ENCODE measurements around the gene GATA1.
"Not testable (repeated sequence)": the region's sequence is repeated elsewhere in the genome, so short reads cannot be mapped to it uniquely, and the experiment has no call there.

The GATA1 gene

DNA sequence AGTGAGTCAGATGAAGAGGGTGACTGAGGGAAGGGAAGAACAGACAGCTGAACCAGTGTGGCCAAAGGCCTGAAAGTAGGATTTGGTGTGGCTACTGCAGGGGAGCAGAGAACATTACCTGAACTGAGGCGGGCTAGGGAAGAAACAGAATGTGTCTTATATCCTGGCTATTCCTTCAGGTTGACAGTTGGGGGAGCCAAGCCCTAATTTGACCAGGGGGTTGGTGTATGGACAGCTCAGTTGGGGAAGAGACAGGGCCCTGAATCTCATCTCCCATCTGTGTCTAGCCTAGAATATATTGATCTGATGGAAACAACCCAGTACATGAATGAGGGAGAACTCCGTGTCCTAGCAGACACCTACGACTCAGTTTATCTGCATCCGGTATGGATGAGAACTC, 19.7 kb downstream of the GATA1 start:
- H3K4me1 ChIP-seq: 0 out of 2 replicates have a peak, but pooled peaks cover 3% of the 10 kb centered on the region
- no peak overlapping the region for H3K4me3 ChIP-seq
- in situ Hi-C loops (cut with MboI; ENCODE audit: low sequenced_read_pairs): no loop called here
- no peaks in the 10 kb centered on the region for H3K27me3 ChIP-seq (ENCODE audit: low read depth)
- no peaks in the 10 kb centered on the region for H3K9me3 ChIP-seq
- no peak for DNase-seq (ENCODE audit: low spot score in 2 of 2)
- H3K36me3 ChIP-seq (replicated peaks): peaks cover 13% of the 10 kb centered on the region

DNA sequence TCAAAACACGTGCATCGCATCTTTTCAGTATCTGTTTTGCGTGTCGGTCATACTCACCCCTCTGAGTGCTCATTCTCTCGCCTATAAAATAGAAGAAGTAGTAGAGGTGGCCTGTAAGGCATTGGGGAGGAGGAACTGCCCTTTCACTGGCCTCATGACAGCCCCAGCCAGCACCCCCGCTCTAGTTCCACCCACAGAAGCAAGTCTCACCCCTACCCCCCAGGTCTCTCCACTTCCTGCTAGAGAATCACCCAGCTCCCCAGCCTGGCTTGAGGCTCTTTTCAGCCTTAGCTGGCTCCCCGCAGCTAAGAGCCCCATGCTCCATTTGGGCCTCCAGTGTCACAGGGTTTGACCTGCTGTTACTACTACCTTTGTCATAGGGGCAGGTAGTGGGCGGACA, 27.3 kb downstream of the GATA1 start:
- peaks cover 14% of the 10 kb centered on the region for H3K36me3 ChIP-seq (replicated peaks)
- no peaks in the 10 kb centered on the region for H3K9me3 ChIP-seq
- no peaks in the 10 kb centered on the region for H3K27me3 ChIP-seq (ENCODE audit: low read depth)
- in situ Hi-C loops (cut with MboI; ENCODE audit: low sequenced_read_pairs): no loop called here
- no peaks in the 10 kb centered on the region for H3K4me1 ChIP-seq
- no peak for DNase-seq (ENCODE audit: low spot score in 2 of 2)
- H3K4me3 ChIP-seq: no peak overlapping the region

DNA sequence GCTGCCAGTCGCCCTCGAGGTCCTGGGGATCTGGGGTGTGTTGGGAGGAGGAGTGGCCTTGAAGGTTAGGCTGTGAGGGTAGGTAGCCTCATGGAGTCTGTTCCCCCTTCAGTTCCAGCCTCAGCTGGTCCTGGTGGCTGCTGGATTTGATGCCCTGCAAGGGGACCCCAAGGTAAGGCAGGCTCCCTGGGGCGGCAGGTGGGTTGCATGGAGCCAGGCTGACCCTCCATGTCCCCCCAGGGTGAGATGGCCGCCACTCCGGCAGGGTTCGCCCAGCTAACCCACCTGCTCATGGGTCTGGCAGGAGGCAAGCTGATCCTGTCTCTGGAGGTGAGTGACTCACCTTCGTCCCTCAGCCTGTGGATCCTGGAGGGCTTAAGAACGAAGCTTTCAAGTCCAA, 28.3 kb downstream of the GATA1 start:
- no peaks in the 10 kb centered on the region for H3K9me3 ChIP-seq
- in situ Hi-C loops (cut with MboI; ENCODE audit: low sequenced_read_pairs): no loop called here

DNA sequence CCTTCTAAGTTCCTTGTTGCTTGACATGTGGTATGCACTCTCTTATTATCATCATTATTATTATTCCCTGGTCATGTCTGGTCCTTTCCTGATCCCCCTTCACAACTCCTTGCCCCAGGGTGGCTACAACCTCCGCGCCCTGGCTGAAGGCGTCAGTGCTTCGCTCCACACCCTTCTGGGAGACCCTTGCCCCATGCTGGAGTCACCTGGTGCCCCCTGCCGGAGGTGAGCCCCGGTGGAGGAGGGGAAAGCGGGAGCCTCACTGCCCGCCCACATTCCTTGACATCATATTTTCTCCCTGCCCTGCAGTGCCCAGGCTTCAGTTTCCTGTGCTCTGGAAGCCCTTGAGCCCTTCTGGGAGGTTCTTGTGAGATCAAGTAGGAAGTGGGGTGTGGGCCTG, 28.9 kb downstream of the GATA1 start:
- H3K4me3 ChIP-seq: no peak overlapping the region
- no peak for DNase-seq (ENCODE audit: low spot score in 2 of 2)
- no peaks in the 10 kb centered on the region for H3K9me3 ChIP-seq
- H3K4me1 ChIP-seq: no peaks in the 10 kb centered on the region
- peaks cover 14% of the 10 kb centered on the region for H3K36me3 ChIP-seq (replicated peaks)
- no peaks in the 10 kb centered on the region for H3K27me3 ChIP-seq (ENCODE audit: low read depth)
- in situ Hi-C loops (cut with MboI; ENCODE audit: low sequenced_read_pairs): no loop called here

More for the DNA sequence above, 28.3 kb downstream of the GATA1 start:
- Histone ChIP-seq H3K4me1 (no peaks in the 10 kb centered on the region), H3K36me3 (replicated peaks) (peaks cover 14% of the 10 kb centered on the region), H3K27me3 (ENCODE audit: low read depth) (no peaks in the 10 kb centered on the region), H3K4me3 (no peak overlapping the region)
- no peak for DNase-seq (ENCODE audit: low spot score in 2 of 2)

DNA sequence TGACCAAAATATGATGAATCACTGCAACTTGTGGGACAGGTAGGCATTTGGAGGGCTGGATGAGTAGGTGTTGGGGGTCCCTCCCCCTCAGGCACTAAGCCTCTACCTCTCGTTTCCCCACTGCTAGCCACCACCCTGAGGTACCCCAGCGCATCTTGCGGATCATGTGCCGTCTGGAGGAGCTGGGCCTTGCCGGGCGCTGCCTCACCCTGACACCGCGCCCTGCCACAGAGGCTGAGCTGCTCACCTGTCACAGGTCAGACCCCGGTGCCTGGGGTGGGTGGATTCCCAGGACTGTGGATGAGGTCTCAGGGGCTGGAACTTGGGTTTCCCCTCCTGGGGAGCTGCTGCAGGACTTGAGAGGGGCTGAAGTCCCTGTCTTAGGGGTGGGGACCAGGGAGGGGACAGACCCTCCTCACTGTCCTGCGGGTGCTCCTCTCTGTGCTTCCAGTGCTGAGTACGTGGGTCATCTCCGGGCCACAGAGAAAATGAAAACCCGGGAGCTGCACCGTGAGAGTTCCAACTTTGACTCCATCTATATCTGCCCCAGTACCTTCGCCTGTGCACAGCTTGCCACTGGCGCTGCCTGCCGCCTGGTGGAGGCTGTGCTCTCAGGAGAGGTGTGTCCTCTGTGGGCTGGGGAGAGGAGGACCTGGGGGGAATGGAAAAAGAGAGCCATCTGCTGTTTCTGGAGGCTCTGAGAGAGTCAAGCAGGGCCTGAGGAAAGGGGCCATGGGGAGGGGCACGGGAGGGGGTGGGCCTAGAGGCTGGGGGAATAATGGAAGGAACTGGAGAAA, 29.8 kb downstream of the GATA1 start:
- Histone ChIP-seq H3K4me3 (no peak overlapping the region), H3K9me3 (no peaks in the 10 kb centered on the region), H3K27me3 (ENCODE audit: low read depth) (no peaks in the 10 kb centered on the region), H3K36me3 (replicated peaks) (peaks cover 14% of the 10 kb centered on the region), H3K4me1 (no peaks in the 10 kb centered on the region)
- in situ Hi-C loops (cut with MboI; ENCODE audit: low sequenced_read_pairs): no loop called here
- no peak for DNase-seq (ENCODE audit: low spot score in 2 of 2)

DNA sequence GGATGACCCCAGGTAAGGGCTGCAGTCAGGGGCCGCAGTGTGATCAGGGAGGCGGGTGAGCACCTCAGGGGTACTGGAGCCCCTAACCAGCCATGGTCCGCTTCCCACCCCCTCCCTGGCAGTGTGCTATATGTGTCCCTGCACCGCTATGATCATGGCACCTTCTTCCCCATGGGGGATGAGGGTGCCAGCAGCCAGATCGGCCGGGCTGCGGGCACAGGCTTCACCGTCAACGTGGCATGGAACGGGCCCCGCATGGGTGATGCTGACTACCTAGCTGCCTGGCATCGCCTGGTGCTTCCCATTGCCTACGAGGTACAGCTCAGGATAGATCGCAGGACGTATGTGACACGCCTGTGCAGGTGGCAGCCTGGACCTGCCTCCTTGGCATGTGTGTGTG, 31.7 kb downstream of the GATA1 start:
- no peak for DNase-seq (ENCODE audit: low spot score in 2 of 2)
- Histone ChIP-seq H3K4me3 (no peak overlapping the region), H3K27me3 (ENCODE audit: low read depth) (no peaks in the 10 kb centered on the region), H3K9me3 (no peaks in the 10 kb centered on the region), H3K4me1 (no peaks in the 10 kb centered on the region), H3K36me3 (replicated peaks) (peaks cover 16% of the 10 kb centered on the region)
- in situ Hi-C loops (cut with MboI; ENCODE audit: low sequenced_read_pairs): no loop called here

DNA sequence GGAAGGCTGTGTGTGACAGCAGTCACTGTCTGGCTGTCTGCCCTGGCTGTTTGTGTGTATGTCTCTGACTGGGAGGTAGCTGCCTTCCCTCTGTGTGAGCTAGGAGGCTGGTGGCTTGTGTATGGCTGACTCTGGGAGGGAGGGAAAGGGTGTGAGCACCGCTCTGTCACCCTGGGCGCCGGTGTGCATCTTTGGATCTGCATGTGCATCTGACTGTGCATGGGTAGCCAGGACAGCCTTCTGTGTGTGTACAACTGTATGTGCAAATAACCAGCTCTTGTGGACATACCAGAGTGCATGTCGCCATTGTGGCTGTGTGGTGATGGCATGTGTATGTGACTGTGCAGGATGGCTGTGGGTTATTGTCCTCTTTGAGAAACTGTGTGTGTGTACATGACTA, 32.5 kb downstream of the GATA1 start:
- DNase-seq (ENCODE audit: low spot score in 2 of 2): no peak
- Histone ChIP-seq H3K36me3 (replicated peaks) (peaks cover 20% of the 10 kb centered on the region), H3K9me3 (no peaks in the 10 kb centered on the region), H3K4me1 (no peaks in the 10 kb centered on the region), H3K4me3 (no peak overlapping the region), H3K27me3 (ENCODE audit: low read depth) (no peaks in the 10 kb centered on the region)
- in situ Hi-C loops (cut with MboI; ENCODE audit: low sequenced_read_pairs): no loop called here

DNA sequence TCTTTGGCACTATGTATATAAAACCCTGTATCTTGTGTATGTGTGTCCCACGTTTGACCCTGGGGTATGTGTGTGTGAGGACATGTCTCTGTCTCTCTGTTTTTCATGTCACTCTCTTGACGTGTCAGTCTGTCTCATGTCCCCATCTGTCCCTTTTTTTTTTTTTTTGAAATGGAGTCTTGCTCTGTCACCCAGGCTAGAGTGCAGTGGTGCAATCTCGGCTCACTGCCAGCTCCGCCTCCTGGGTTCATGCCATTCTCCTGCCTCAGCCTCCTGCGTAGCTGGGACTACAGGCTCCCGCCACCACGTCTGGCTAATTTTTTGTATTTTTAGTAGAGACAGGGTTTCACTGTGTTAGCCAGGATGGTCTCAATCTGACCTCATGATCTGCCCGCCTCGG, 33.0 kb downstream of the GATA1 start:
- DNase-seq (ENCODE audit: low spot score in 2 of 2); H3K27me3 ChIP-seq (ENCODE audit: low read depth); H3K4me1 ChIP-seq; H3K4me3 ChIP-seq; in situ Hi-C loops (cut with MboI; ENCODE audit: low sequenced_read_pairs); H3K9me3 ChIP-seq: not testable (repeated sequence)
- peaks cover 21% of the 10 kb centered on the region for H3K36me3 ChIP-seq (replicated peaks)

DNA sequence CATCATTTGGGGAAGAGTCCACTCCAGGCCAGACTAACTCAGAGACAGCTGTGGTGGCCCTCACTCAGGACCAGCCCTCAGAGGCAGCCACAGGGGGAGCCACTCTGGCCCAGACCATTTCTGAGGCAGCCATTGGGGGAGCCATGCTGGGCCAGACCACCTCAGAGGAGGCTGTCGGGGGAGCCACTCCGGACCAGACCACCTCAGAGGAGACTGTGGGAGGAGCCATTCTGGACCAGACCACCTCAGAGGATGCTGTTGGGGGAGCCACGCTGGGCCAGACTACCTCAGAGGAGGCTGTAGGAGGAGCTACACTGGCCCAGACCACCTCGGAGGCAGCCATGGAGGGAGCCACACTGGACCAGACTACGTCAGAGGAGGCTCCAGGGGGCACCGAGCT, 36.7 kb downstream of the GATA1 start:
- DNase-seq (ENCODE audit: low spot score in 2 of 2): no peak
- Histone ChIP-seq H3K36me3 (replicated peaks) (peaks cover 12% of the 10 kb centered on the region), H3K27me3 (ENCODE audit: low read depth) (no peaks in the 10 kb centered on the region), H3K4me3 (no peak overlapping the region), H3K4me1 (no peaks in the 10 kb centered on the region), H3K9me3 (no peaks in the 10 kb centered on the region)
- in situ Hi-C loops (cut with MboI; ENCODE audit: low sequenced_read_pairs): no loop called here

DNA sequence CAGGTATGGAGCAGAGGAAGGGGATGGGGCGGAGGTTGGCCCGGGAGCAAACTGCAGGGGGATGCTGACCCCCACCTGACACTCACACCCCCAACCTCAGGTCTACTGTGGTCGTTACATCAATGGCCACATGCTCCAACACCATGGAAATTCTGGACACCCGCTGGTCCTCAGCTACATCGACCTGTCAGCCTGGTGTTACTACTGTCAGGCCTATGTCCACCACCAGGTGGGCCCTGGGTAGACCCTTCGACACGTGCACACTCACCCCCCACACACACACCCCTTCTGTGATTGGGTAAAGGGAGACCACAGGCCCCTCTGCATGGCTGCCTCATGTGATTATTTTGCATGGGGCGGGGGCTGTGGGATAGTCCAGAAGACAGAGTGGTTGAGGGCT, 37.7 kb downstream of the GATA1 start:
- no peak for DNase-seq (ENCODE audit: low spot score in 2 of 2)
- Histone ChIP-seq H3K27me3 (ENCODE audit: low read depth) (no peaks in the 10 kb centered on the region), H3K36me3 (replicated peaks) (peaks cover 7% of the 10 kb centered on the region), H3K9me3 (no peaks in the 10 kb centered on the region), H3K4me3 (no peak overlapping the region), H3K4me1 (no peaks in the 10 kb centered on the region)
- in situ Hi-C loops (cut with MboI; ENCODE audit: low sequenced_read_pairs): no loop called here

DNA sequence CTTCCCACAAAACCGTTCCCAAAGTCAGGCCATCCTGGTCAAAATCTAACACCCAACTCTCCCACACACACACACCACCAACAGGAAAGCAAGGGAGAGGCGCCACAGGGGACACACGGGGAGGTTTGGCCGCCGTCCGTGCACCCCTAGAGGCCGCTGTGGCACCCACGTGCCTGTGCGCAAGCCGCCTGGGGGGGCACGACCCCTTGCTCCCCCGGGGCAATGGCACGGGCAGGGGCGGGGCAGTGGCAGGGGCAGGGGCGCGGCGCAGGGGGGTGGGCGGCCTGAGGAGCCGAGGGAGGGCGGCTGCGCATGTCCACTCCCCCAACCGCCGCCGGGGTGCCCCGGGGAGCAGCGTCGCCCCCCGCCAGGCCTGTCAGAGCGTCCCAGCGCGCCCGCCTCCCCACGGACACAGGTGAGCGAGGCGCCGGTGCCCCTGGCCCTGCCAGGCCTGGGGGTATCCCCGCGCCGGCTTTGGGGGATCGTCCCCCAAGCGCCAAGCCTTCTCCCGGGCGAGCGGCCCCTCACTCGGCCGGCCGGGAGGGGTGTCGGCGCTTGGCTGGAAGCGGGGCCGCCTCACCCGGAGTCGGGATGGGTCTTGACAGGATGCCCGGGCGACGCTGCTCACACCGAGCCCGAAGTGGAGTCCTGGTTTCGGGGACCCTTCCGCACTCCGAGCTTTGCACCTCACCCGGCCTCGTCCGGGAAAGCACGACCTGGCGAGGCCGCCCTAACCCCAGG, 39.9 kb downstream of the GATA1 start, which contains the start of gene ERAS:
TSS of gene ERAS (plus strand) at position 379 of the 741 bp plus-strand sequence. CDS start 2,611 bp downstream, outside the sequence.
- no peak for DNase-seq (ENCODE audit: low spot score in 2 of 2)
- H3K4me3 ChIP-seq: no peak within 1 kb of the TSS
- no peaks in the 10 kb centered on the region for H3K4me1 ChIP-seq
- H3K27me3 ChIP-seq (ENCODE audit: low read depth): no peaks in the 10 kb centered on the region
- peaks cover 7% of the 10 kb centered on the region for H3K36me3 ChIP-seq (replicated peaks)
- H3K9me3 ChIP-seq: no peaks in the 10 kb centered on the region
- in situ Hi-C loops (cut with MboI; ENCODE audit: low sequenced_read_pairs): no loop called here

DNA sequence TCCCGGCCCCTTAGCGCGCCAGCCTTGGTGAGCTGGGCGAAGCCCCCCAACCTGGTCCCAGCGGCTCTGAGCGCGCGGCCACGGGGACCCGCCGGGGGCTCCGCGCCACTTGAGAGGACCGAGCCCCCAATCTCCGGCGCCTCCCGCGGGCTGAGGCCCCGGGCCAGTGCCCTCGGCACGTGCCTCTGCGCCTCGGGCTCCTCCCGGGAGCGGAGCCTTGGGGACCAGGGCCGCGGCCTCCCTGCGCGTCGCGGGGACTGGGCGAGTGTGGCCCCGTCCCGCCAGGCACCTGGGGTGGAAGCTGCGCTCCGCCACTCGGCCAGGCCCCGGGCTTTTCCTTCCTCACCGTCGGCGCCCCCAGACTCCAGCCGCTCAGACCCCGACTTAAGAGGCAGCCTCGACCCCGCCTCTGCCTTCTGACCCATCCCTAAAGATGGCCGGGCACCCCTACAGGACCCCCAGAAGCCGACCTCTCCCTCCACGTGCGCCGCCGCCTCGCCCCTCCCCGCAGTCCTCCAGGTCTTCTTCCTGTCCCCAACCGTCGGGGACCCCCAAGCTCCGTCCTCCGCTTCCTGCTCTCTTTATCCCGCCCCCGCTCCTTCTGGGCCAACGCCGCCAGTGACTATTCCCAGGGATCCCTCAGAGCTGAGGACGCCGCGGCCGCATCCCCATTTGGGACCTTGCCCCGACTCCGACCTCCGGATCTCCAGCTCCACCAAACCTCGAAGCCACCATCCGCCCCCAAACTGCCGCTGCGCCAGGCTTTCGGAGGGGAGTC, 40.7 kb downstream of the GATA1 start:
- DNase-seq (ENCODE audit: low spot score in 2 of 2): no peak
- Histone ChIP-seq H3K9me3 (no peaks in the 10 kb centered on the region), H3K36me3 (replicated peaks) (peaks cover 5% of the 10 kb centered on the region), H3K4me3 (no peak overlapping the region), H3K27me3 (ENCODE audit: low read depth) (no peaks in the 10 kb centered on the region), H3K4me1 (no peaks in the 10 kb centered on the region)
- in situ Hi-C loops (cut with MboI; ENCODE audit: low sequenced_read_pairs): no loop called here

DNA sequence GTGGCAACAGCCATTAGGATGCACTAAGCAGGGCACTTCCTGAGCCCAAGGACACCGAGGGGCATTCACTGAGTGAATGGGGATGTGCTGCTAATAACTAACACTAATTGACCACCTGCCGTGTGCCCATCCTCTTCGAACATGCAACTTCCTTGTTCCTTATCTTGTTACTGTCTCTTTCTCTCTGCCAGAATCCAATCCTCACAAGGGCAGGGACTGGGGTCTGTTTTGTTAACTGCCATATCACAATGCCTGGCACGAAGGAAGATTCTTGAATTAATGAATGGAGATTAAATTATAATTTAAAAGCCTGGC, 41.2 kb downstream of the GATA1 start:
- no peaks in the 10 kb centered on the region for H3K4me1 ChIP-seq
- no peak for DNase-seq (ENCODE audit: low spot score in 2 of 2)
- no peak overlapping the region for H3K4me3 ChIP-seq
- peaks cover 5% of the 10 kb centered on the region for H3K36me3 ChIP-seq (replicated peaks)
- no peaks in the 10 kb centered on the region for H3K9me3 ChIP-seq
- in situ Hi-C loops (cut with MboI; ENCODE audit: low sequenced_read_pairs): no loop called here
- H3K27me3 ChIP-seq (ENCODE audit: low read depth): no peaks in the 10 kb centered on the region
